Left forelimb (tissue), 1 donor: ENCODE results near the gene CNOT2.

Experiments
- DNase-seq: peaks from one replicate; pipeline ENCODE4 v3.0.0-alpha.2; 2018; ENCODE audit warnings: low spot score

The CNOT2 gene

GRCh38 chr12:70242695-70243509, at the start of gene CNOT2:
TSS of gene CNOT2 (plus strand) at chr12:70243433. CDS start at chr12:70278227, 34,794 bp downstream.
- peak; percentile 97 for DNase-seq

- DNase-seq, result no peak
These were observed 49.2 kb upstream of the CNOT2 start for GRCh38 chr12:70194076-70194475.

- no peak for DNase-seq
These were observed 46.4 kb upstream of the CNOT2 start for GRCh38 chr12:70196811-70197281.

DNA sequence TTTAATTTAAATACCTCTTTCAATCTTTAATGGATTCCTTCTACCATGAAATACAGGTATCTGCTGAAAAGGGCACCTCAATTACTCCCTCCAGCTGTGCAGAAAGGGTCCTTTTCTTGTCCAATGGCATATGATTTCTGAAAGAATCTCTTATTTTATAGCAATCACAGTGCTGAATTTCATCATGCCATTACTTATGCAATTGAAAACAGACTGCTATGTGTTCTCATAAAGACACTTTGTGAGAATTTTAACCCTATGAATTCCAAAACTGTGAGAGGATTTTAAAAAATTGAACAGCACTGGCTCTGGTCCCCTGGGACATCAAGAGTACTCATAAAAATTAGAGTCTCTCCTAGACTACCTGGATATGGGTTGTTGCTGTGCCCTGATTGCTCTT, 45.9 kb upstream of the CNOT2 start:
- DNase-seq, result no peak

GRCh38 chr12:70213707-70214106, 29.5 kb upstream of the CNOT2 start:
- no peak for DNase-seq

- DNase-seq, result no peak
These were observed 28.1 kb upstream of the CNOT2 start for GRCh38 chr12:70214972-70215617.

DNA sequence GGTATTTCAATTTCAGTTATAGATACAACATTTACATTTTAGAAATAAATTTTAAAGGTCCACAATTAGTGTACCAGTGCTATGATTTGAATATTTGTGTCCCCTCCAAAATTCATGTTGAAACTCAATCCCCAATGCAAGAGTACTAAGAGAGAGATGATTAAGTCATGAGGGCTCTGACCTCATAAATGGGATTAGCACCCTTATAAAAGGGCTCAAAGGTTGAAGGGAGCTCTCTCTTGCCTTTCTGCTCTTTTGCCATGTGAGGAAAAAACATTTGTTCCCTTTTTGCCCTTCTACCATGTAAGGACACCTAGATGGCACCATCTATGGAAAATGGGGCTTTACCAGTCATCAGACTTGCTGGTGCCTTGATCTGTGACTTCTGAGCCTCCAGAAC, 25.8 kb upstream of the CNOT2 start:
- no peak for DNase-seq

GRCh38 chr12:70221626-70222025, 21.6 kb upstream of the CNOT2 start:
- DNase-seq, result no peak

GRCh38 chr12:70227911-70228310, 15.3 kb upstream of the CNOT2 start:
- DNase-seq, result no peak

DNA sequence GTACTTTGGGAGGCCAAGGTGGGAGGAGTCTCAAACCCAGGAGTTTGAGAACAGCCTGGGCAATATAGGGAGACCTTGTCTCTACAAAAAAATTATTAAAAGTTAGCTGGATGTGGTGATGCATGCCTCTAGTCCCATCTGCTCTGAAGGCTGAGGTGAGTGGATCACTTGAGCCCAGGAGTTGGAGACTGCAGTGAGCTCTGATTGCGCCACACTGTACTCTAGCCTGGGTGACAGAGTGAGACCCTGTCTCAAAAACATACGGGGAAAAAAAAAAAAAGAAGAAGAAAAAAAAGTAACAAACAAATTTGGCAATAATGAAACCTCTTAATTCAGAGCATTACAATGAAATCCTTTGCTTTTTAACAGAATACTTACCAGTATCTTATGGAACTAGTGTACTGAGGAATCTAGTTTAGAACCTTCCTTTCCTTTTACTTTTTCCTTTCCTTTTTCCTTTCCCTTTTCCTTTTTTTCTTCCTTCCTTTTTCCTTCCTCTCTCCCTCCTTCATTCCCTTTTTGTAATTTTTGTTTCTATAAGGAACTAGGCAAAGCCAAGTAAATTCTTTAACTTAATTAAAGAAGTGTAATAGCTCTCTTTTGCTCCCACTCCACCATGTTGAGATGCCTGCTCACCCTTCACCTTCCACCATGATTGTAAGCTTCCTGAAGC, 12.2 kb upstream of the CNOT2 start:
- no peak for DNase-seq

GRCh38 chr12:70236990-70237389, 6.2 kb upstream of the CNOT2 start:
- no peak for DNase-seq

- no peak for DNase-seq
These were observed 2.6 kb upstream of the CNOT2 start for GRCh38 chr12:70240673-70241072.

- DNase-seq, result no peak
These were observed 1.4 kb upstream of the CNOT2 start for GRCh38 chr12:70241845-70242244.

DNA sequence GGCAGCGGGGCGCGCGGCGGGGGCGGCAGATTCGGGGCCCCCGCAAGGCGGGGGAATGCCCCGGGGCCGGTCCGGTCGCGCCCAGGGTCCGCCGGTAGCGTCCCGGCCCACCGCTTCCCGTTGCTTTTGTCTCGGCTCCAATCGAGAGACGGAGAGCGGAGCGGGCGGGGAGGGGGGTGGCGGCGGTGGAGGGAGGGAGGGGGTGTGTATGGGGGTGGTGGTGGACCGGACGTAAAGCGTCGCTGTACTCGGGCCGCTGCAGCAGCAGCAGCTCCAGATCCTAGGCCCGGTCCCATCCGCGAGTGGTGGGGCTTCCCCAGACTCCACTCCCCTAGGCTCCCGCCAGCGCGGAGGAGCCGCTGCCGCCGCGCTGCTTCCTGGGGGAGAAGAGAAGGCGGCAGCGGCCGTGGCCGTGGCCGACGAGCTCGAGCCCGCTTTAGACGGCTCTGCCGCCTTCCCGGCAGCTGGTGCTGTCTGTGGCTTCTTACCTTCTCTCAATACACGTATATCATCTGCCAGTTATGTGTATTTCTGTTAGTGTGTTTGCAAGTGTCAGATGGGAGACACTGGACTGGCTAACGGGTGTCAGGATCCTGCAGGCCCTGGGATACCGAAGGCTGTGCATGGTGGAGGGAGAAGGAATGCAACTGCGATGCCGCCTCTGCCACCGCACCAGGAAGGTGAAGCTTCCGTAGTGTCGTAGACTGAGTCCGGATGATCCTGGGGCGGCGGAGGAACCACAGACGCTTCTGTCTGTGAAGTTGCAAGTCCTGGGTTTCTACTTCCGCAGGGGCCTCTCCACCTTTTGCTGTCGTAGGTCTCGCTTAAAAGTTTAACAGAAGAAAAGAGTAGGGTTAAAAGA, 508 bp downstream of the CNOT2 start:
- peak; percentile 69 for DNase-seq

DNA sequence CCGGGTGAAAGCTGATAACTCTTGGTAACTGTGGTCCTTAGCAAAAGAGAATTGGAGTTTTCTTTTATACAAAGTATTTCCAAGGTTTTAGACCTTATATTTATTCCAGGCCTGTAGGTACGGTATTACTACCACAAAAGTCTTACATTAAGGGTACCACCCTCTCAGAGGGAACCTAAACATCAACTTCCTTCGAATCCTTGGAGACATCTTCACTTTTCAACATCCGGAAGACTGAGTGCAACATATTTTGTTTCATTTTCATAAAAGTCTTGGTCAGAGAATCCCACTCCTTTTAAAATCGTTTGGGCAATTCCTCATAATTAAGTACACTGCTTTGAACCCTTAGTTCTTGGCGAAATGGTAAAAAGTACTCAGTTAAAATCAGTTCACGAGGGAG, 1.2 kb downstream of the CNOT2 start:
- DNase-seq, result no peak

DNA sequence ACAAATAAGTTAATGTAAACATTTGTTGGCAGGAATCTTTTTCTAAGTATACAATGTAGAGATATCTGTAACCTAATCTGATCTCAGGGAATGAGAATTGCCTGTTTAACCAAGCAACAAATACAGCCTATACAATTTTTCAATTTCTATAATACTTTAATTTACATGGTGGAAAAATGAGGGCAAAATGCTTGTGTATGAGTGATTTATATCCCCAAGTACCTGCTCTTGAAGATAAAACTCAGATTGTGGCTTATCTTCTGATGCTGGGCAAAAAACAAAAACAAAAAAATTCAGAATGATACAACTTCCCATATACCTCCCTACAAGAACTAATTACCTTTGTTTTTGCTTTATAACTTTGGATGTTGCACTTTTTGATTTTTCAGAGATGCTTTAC, 2.2 kb downstream of the CNOT2 start:
- no peak for DNase-seq

DNA sequence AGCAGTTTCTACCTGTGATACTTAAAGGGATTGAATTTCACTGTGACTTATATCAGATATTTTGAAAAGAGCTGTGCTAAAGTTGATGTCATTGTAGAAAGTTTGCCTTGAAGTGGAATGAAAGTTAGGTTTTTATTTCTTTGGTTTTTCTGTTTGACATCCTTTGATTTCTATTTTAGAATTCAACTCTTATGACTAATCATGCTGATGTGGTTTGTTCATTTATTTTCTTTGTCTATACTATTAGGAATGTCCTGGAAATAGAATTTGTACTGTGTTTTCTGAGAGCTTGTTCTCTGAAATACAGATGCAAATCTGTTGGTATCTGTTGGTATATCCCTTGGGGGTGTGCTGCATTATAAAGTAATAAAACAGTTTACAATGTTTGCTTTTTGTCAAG, 3.3 kb downstream of the CNOT2 start:
- no peak for DNase-seq

- DNase-seq, result no peak
These were observed 4.5 kb downstream of the CNOT2 start for GRCh38 chr12:70247653-70248199.

DNA sequence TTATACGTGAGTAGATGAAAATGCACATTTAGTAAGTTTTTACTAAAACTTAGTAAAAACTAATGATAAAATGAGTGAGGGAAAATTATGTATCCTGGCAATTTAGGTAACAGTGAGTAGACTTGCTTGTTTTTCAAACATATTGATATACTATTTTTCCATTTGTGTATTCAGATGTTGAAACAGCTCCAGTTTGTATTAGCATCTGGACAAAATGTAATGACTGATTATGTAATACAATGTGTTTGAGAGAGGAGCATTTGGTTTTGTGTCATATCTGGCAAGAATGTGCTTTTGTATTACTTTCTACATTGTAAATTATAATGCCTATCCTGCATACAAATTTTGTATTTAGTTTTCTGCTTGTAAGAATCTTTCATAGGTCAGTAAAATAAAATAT, 5.6 kb downstream of the CNOT2 start:
- DNase-seq, result no peak

- DNase-seq, result no peak
These were observed 6.7 kb downstream of the CNOT2 start for GRCh38 chr12:70249903-70250302.

DNA sequence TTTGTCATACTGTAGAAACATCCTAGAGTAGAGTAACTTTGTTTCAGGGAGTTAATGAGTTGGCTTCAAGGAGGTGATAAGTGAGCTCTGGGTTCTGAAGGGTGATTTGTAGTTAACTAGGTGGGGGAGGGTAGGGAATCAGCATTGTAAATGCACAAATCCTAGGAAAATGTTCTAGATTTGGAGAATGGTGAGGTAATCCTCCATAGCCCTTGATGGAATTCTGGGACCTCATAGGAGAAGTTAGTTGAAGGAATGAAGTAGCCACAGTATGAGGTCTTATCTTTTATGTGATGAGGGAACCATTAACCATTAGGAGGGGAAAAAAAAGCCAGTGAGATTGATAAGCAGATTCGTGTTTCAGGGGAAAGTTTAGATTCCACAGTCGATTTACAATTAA, 8.0 kb downstream of the CNOT2 start:
- no peak for DNase-seq

- DNase-seq, result no peak
These were observed 8.4 kb downstream of the CNOT2 start for GRCh38 chr12:70251661-70252060.
